ENCODE results near the gene CEL.
"Not testable (repeated sequence)": the region's sequence is repeated elsewhere in the genome, so short reads cannot be mapped to it uniquely, and the experiment has no call there.

Gene CEL

GRCh38 chr9:133090752-133091385 lies 29.1 kb downstream of the CEL start:
- H3K4me1 ChIP-seq (ENCODE audit: control insufficient read depth, insufficient read depth, low read length, poor library complexity, severe bottlenecking), result no peaks in the 10 kb centered on the region
- H3K4me3 ChIP-seq (ENCODE audit: insufficient read depth, low read depth, low read length, poor library complexity, severe bottlenecking), result no peak overlapping the region
- no peaks in the 10 kb centered on the region for H3K9me3 ChIP-seq (ENCODE audit: control insufficient read depth, low read length)
- no peak overlapping the region for H3K27ac ChIP-seq (ENCODE audit: insufficient read depth, low read length, poor library complexity, severe bottlenecking)
- H3K27me3 ChIP-seq (replicated peaks; ENCODE audit: control insufficient read depth, insufficient read depth, low read length, poor library complexity, severe bottlenecking), result no peaks in the 10 kb centered on the region
- DNase-seq, result no peak
- H3K36me3 ChIP-seq (ENCODE audit: control insufficient read depth, insufficient read depth, low read length), result no peaks in the 10 kb centered on the region

GRCh38 chr9:133094351-133094750 lies 32.6 kb downstream of the CEL start:
- H3K4me1 ChIP-seq (ENCODE audit: control insufficient read depth, insufficient read depth, low read length, poor library complexity, severe bottlenecking); H3K4me3 ChIP-seq (ENCODE audit: insufficient read depth, low read depth, low read length, poor library complexity, severe bottlenecking); DNase-seq; H3K9me3 ChIP-seq (ENCODE audit: control insufficient read depth, low read length); H3K27ac ChIP-seq (ENCODE audit: insufficient read depth, low read length, poor library complexity, severe bottlenecking); H3K27me3 ChIP-seq (replicated peaks; ENCODE audit: control insufficient read depth, insufficient read depth, low read length, poor library complexity, severe bottlenecking): not testable (repeated sequence)
- peaks cover 26% of the 10 kb centered on the region for H3K36me3 ChIP-seq (ENCODE audit: control insufficient read depth, insufficient read depth, low read length)

DNA sequence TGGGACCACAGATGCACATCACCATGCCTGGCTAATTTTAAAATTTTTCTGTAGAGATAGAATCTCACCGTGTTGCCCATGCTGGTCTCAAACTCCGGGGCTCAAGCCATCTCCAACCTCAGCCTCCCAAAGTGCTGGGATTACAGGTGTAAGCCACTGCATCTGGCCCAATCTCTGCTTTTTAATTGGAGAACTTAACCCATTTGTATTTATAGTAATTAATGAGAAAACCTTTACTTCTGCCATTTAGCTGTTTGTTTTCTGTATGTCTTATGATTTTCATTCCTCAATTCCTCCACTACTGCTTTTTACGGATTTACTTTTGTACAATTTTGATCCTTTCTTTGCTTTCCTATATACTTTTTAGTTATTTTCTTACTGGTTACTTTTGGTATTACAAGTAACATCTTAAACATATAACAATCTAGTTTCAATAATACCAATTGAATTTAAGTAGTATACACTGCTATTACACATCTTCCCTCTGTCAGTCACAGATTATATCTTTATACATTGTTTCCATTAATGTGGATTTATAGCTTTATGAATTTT lies 33.1 kb downstream of the CEL start:
- Histone ChIP-seq H3K27ac (ENCODE audit: insufficient read depth, low read length, poor library complexity, severe bottlenecking) (no peak overlapping the region), H3K27me3 (replicated peaks; ENCODE audit: control insufficient read depth, insufficient read depth, low read length, poor library complexity, severe bottlenecking) (no peaks in the 10 kb centered on the region), H3K4me1 (ENCODE audit: control insufficient read depth, insufficient read depth, low read length, poor library complexity, severe bottlenecking) (no peaks in the 10 kb centered on the region), H3K9me3 (ENCODE audit: control insufficient read depth, low read length) (peaks cover 6% of the 10 kb centered on the region), H3K36me3 (ENCODE audit: control insufficient read depth, insufficient read depth, low read length) (peaks cover 31% of the 10 kb centered on the region), H3K4me3 (ENCODE audit: insufficient read depth, low read depth, low read length, poor library complexity, severe bottlenecking) (no peak overlapping the region)
- no peak for DNase-seq

DNA sequence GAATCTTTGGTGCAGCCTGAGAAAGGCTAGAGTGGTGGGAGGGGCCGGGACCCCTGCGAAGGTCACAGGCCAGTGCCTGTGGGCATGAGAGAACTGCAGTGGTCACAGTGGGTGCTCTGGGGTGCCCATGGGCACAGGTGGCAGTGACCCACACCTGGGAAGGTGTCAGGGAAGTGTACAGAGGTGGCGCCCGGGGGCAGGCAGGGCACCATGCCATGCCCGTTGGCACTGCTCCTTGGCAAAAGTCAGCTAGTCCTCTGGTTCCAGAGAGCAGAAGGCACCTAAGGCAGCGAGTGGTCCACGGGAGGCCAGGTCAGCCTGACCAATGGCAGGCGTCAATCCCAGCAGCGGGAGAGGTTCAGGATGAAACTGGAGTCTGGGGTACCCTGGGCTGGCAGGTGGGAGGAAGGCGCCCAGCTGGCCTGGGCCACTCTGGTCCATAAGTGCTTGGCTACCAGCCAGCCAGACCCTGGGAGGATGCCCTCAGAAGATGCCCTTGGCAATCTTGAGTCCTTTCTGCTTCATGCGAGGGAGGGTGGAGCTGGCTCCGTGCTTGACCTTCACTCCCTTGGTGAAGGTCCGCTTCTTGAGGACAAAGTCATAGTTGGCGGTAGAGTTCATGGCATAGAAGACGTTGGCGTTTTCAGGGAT lies 36.4 kb downstream of the CEL start:
- Histone ChIP-seq H3K4me1 (ENCODE audit: control insufficient read depth, insufficient read depth, low read length, poor library complexity, severe bottlenecking) (no peaks in the 10 kb centered on the region), H3K27ac (ENCODE audit: insufficient read depth, low read length, poor library complexity, severe bottlenecking) (no peak overlapping the region), H3K27me3 (replicated peaks; ENCODE audit: control insufficient read depth, insufficient read depth, low read length, poor library complexity, severe bottlenecking) (no peaks in the 10 kb centered on the region), H3K4me3 (ENCODE audit: insufficient read depth, low read depth, low read length, poor library complexity, severe bottlenecking) (no peak overlapping the region), H3K9me3 (ENCODE audit: control insufficient read depth, low read length) (peaks cover 6% of the 10 kb centered on the region), H3K36me3 (ENCODE audit: control insufficient read depth, insufficient read depth, low read length) (peaks cover 63% of the 10 kb centered on the region)
- DNase-seq, result no peak

DNA sequence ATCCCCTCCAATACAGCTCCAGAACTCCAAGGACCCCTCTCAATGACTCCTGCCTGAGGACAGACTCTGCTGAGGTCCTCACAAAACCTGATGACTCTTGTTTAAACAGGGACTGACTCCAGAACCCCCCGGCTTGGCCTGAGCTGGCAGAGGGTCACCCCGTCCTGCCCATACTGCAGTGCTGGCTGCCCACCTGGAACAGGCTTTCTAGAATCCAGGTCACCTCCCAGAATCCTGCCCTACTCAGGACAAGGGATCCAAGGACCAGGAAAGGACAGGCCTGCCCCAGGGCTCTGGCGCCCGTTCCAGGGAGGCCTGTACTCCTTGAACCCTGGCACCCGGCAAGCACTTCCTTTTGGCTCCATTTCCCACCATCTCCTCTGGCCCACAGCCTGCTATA lies 37.1 kb downstream of the CEL start:
- H3K4me1 ChIP-seq (ENCODE audit: control insufficient read depth, insufficient read depth, low read length, poor library complexity, severe bottlenecking), result no peaks in the 10 kb centered on the region
- peaks cover 6% of the 10 kb centered on the region for H3K9me3 ChIP-seq (ENCODE audit: control insufficient read depth, low read length)
- DNase-seq, result no peak
- H3K27ac ChIP-seq (ENCODE audit: insufficient read depth, low read length, poor library complexity, severe bottlenecking), result no peak overlapping the region
- H3K36me3 ChIP-seq (ENCODE audit: control insufficient read depth, insufficient read depth, low read length), result peaks cover 69% of the 10 kb centered on the region
- H3K27me3 ChIP-seq (replicated peaks; ENCODE audit: control insufficient read depth, insufficient read depth, low read length, poor library complexity, severe bottlenecking), result no peaks in the 10 kb centered on the region
- H3K4me3 ChIP-seq (ENCODE audit: insufficient read depth, low read depth, low read length, poor library complexity, severe bottlenecking), result no peak overlapping the region

- Histone ChIP-seq H3K36me3 (ENCODE audit: control insufficient read depth, insufficient read depth, low read length) (peaks cover 79% of the 10 kb centered on the region), H3K27ac (ENCODE audit: insufficient read depth, low read length, poor library complexity, severe bottlenecking) (no peak overlapping the region), H3K9me3 (ENCODE audit: control insufficient read depth, low read length) (peaks cover 6% of the 10 kb centered on the region), H3K27me3 (replicated peaks; ENCODE audit: control insufficient read depth, insufficient read depth, low read length, poor library complexity, severe bottlenecking) (no peaks in the 10 kb centered on the region), H3K4me1 (ENCODE audit: control insufficient read depth, insufficient read depth, low read length, poor library complexity, severe bottlenecking) (no peaks in the 10 kb centered on the region), H3K4me3 (ENCODE audit: insufficient read depth, low read depth, low read length, poor library complexity, severe bottlenecking) (no peak overlapping the region)
- no peak for DNase-seq
Observed at GRCh38 chr9:133099726-133100505, 38.1 kb downstream of the CEL start.

- Histone ChIP-seq H3K9me3 (ENCODE audit: control insufficient read depth, low read length) (peaks cover 6% of the 10 kb centered on the region), H3K27me3 (replicated peaks; ENCODE audit: control insufficient read depth, insufficient read depth, low read length, poor library complexity, severe bottlenecking) (no peaks in the 10 kb centered on the region), H3K4me1 (ENCODE audit: control insufficient read depth, insufficient read depth, low read length, poor library complexity, severe bottlenecking) (no peaks in the 10 kb centered on the region), H3K36me3 (ENCODE audit: control insufficient read depth, insufficient read depth, low read length) (peaks cover 85% of the 10 kb centered on the region), H3K4me3 (ENCODE audit: insufficient read depth, low read depth, low read length, poor library complexity, severe bottlenecking) (no peak overlapping the region), H3K27ac (ENCODE audit: insufficient read depth, low read length, poor library complexity, severe bottlenecking) (no peak overlapping the region)
- no peak for DNase-seq
Observed at GRCh38 chr9:133100506-133101355, 39.0 kb downstream of the CEL start.

DNA sequence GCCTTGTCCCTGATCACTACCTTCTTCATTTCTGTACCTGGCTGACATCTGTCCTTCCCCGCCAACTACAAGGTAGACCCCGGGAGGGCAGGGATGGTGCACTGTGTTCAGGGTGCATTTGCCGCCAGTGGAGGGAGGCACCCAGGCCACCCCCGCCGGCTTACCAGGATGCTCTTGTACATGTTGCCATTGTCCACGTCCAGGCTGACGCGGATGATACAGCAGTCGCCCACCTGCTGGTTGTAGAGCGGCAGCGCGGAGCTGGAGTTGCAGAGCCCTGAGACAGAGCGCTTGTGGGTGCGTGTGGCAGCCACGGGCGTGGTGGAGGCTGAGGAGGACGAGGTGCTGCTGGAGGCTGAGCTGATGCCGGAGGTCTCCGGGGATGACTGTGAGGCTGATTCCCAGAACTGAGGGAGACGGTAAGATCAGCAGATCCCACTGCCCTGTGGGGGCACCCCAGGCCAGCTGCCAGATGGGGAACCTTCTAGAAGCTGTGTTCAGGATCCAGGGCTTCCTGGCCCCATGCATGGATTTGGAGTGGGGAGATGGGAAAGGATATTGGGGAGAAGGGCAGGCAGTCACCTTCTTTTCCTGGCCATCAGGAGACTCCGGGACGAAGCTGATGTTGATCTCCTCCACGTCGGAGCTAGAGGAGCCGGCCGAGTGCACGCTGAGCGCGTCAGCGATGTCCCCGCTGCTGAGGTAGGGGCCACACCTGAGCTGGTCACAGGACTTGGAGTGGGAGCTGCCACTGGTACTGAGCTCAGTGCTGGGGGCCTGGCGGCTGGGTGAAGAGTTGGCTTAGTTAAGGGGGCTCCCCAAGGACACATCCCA lies 39.8 kb downstream of the CEL start:
- Histone ChIP-seq H3K4me3 (ENCODE audit: insufficient read depth, low read depth, low read length, poor library complexity, severe bottlenecking) (no peak overlapping the region), H3K9me3 (ENCODE audit: control insufficient read depth, low read length) (peaks cover 3% of the 10 kb centered on the region), H3K27me3 (replicated peaks; ENCODE audit: control insufficient read depth, insufficient read depth, low read length, poor library complexity, severe bottlenecking) (no peaks in the 10 kb centered on the region), H3K4me1 (ENCODE audit: control insufficient read depth, insufficient read depth, low read length, poor library complexity, severe bottlenecking) (no peaks in the 10 kb centered on the region), H3K27ac (ENCODE audit: insufficient read depth, low read length, poor library complexity, severe bottlenecking) (no peak overlapping the region), H3K36me3 (ENCODE audit: control insufficient read depth, insufficient read depth, low read length) (peaks cover 93% of the 10 kb centered on the region)
- no peak for DNase-seq

Measured in effector memory CD4-positive, alpha-beta T cell (primary cell).